Panc1 (cell line): ENCODE data around the gene BRAT1. TPM values are rescaled to one million over a fixed set of nuclear protein-coding genes. Genes with fewer than 3 reads are reported as not detected.

Experiments
- ATAC-seq: fragments of 200-7000 bp; cut with Tn5 transposase; 2 replicates; pipeline ENCODE4 v1.9.1; 2020; ENCODE audit warnings: mild to moderate bottlenecking, moderate library complexity
- BruUV-seq: library from RNA; stranded (reverse); fragments of 400-500 nt; replicated peaks from 2 replicates; lab custom pipeline; 2021; lab: Mats Ljungman, UMichigan
- CTCF ChIA-PET: fragments of 300-600 bp; sonication (Branson Sonifier 250); formaldehyde crosslinking; loops from one replicate; lab custom pipeline; 2022; ENCODE audit warnings: antibody characterized with exemption; lab: Charles Lee
- POLR2A ChIA-PET: fragments of 300-600 bp; sonication (Branson Sonifier 250); formaldehyde crosslinking; loops from one replicate; lab custom pipeline; 2022; ENCODE audit warnings: antibody characterized with exemption; lab: Charles Lee
- DNase-seq: peaks from one replicate; pipeline ENCODE4 v3.0.0-alpha.2; 2010; ENCODE audit warnings: low read depth, low spot score
- H3K27ac ChIP-seq: 2 replicates; pipeline ENCODE4 v1.5.1; 2011; ENCODE audit warnings: mild to moderate bottlenecking, low read length, inconsistent platforms
- H3K27me3 ChIP-seq: fragments of 200-500 bp; sonication (Bioruptor generic); 2 replicates; pipeline ENCODE4 v1.6.0; 2014; ENCODE audit warnings: low read length, inconsistent platforms; ENCODE audit not compliant: control insufficient read depth, insufficient read depth
- H3K36me3 ChIP-seq: fragments of 200-500 bp; sonication (Bioruptor generic); 2 replicates; pipeline ENCODE4 v1.5.1; 2014; ENCODE audit warnings: inconsistent platforms, mild to moderate bottlenecking, low read length, moderate library complexity; ENCODE audit not compliant: control insufficient read depth, insufficient read depth
- H3K4me1 ChIP-seq: 2 replicates; pipeline ENCODE4 v1.5.1; 2011; ENCODE audit warnings: inconsistent platforms, mild to moderate bottlenecking, low read length, moderate library complexity; ENCODE audit not compliant: control insufficient read depth, insufficient read depth
- H3K4me3 ChIP-seq, 2 experiments: 2 replicates each; pipeline ENCODE4 v1.5.1; 2011 to 2012; ENCODE audit warnings: low read depth in 2 of 2, low read length in 2 of 2, mild to moderate bottlenecking in 2 of 2, inconsistent platforms in 1 of 2, moderate library complexity in 1 of 2
- H3K9me3 ChIP-seq: fragments of 200-500 bp; sonication (Bioruptor generic); 2 replicates; pipeline ENCODE4 v1.5.1; 2014; ENCODE audit warnings: low read depth, mild to moderate bottlenecking, inconsistent platforms, low read length, moderate library complexity; ENCODE audit not compliant: control insufficient read depth, insufficient read depth
- POLR2AphosphoS5 ChIP-seq: IDR thresholded peaks from 2 replicates; pipeline ENCODE4 v1.6.1; 2012; ENCODE audit warnings: mild to moderate bottlenecking, low read depth, low read length, moderate library complexity
- REST ChIP-seq, 2 experiments: IDR thresholded peaks; 2 replicates each; pipeline ENCODE4 v1.6.1; 2011 to 2012; ENCODE audit warnings: low read depth in 2 of 2, control low read depth in 1 of 2, low read length in 1 of 2, mild to moderate bottlenecking in 1 of 2, moderate library complexity in 1 of 2; ENCODE audit not compliant: insufficient read depth in 1 of 2
- SIN3A ChIP-seq: IDR thresholded peaks from 2 replicates; pipeline ENCODE4 v1.6.1; 2012; ENCODE audit warnings: low read depth, mild to moderate bottlenecking, low read length, moderate library complexity, borderline replicate concordance; ENCODE audit not compliant: insufficient read depth
- TCF7L2 ChIP-seq: IDR thresholded peaks from 2 replicates; pipeline ENCODE4 v1.6.1; 2011; ENCODE audit warnings: mild to moderate bottlenecking, low read depth, low read length, inconsistent platforms
- in situ Hi-C: cut with HindIII; loops from 2 replicates; pipeline ENCODE4 v1.10.0; 2016; ENCODE audit warnings: low sequenced_read_pairs, low pct_unique_long_range_greater_than_20kb
- intact Hi-C: fragments of 100-400 bp; cut with micrococcal nuclease; formaldehyde crosslinking; loops from one replicate; pipeline ENCODE4 v1.10.0; 2022; ENCODE audit not compliant: unreplicated experiment
- total RNA-seq: library from RNA; stranded (reverse); gene quantifications from one replicate; pipeline ENCODE4 v1.2.1, GENCODE V29; 2021; ENCODE audit not compliant: unreplicated experiment
- TF ChIP-seq, protein P1 (sequence below): fragments of 450-650 bp; IDR thresholded peaks from 2 replicates; pipeline ENCODE4 v1.5.1; 2017; ENCODE audit warnings: mild to moderate bottlenecking

BRAT1 gene
- total RNA-seq, 1 experiment from 2014 or later: 76.9 TPM

DNA sequence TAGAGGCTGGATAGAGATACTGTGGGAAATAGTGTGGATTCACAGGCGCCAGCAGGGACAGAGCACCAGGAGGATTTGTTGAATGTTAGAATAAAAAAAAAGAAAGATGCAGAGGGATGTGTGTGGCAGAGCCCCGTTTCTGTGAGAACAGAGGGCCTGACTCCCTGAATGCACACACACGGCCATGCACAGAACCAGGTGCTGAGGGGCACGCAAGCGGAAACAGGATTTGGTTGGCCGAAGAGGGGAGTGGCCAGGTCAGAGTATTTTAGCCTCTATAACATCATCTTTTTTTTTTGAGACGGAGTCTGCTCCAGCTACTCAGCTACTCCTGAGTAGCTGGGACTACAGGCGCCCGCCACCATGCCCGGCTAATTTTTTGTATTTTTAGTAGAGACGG is 25.3 kb upstream of the BRAT1 start:
- ChIA-PET POLR2A (no interaction called here), CTCF (no interaction called here)
- TF ChIP-seq, protein P1, sequence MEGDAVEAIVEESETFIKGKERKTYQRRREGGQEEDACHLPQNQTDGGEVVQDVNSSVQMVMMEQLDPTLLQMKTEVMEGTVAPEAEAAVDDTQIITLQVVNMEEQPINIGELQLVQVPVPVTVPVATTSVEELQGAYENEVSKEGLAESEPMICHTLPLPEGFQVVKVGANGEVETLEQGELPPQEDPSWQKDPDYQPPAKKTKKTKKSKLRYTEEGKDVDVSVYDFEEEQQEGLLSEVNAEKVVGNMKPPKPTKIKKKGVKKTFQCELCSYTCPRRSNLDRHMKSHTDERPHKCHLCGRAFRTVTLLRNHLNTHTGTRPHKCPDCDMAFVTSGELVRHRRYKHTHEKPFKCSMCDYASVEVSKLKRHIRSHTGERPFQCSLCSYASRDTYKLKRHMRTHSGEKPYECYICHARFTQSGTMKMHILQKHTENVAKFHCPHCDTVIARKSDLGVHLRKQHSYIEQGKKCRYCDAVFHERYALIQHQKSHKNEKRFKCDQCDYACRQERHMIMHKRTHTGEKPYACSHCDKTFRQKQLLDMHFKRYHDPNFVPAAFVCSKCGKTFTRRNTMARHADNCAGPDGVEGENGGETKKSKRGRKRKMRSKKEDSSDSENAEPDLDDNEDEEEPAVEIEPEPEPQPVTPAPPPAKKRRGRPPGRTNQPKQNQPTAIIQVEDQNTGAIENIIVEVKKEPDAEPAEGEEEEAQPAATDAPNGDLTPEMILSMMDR: no peak
- TF ChIP-seq SIN3A (no peak), REST (IDR thresholded peaks at IDR 0.05; ENCODE audit: insufficient read depth in 1 of 2, low read depth in 2 of 2, low read length in 1 of 2) (no peak), TCF7L2 (no peak), POLR2AphosphoS5 (no peak)
- no peaks in the 10 kb centered on the region; the same call in 1 of the 2 replicates for H3K36me3 ChIP-seq
- intact Hi-C loops (no loop called here), in situ Hi-C loops (no loop called here)
- no peaks in the 10 kb centered on the region for H3K9me3 ChIP-seq
- H3K27ac ChIP-seq: no peak overlapping the region
- H3K4me1 ChIP-seq: no peaks in the 10 kb centered on the region
- BruUV-seq: no TSS peak
- no peak for ATAC-seq
- no peak for DNase-seq
- H3K27me3 ChIP-seq: no peaks in the 10 kb centered on the region
- H3K4me3 ChIP-seq: no peak overlapping the region

DNA sequence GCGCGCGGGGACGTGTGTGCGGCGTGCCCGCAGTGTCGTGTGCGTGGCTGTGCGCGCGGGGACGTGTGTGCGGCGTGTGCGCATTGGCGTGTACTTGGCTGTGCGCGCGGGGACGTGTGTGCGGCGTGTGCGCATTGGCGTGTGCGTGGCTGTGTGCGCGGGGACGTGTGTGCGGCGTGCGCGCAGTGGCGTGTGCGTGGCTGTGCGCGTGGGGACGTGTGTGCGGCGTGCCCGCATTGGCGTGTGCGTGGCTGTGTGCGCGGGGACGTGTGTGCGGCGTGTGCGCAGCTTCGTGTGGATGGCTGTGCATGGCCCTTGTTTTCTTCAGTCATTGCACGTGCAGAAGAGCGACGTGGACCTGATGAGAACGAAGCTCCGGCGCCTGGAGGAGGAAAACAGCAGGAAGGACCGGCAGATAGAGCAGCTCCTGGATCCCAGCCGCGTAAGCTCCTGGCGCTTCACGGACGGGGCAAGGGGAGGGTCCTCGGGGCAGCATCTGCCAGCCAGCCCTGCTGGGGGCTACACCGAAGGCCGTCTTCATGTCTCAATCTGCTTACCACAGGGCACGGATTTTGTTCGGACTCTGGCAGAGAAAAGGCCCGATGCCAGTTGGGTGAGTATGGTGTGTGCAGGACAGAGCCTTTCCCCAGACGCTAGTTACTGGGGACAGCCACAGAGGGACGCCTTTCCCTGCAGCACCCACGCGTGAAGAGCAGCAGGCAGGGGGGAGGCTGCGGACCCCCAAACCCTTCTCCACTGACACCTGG is 22.8 kb upstream of the BRAT1 start:
- CTCF ChIA-PET: interaction anchor here (0.7 kb wide), 1 partner anchor 129 kb away, joined by 3 read pairs; no protein-coding TSS in a partner anchor
- DNase-seq: no peak
- no peaks in the 10 kb centered on the region for H3K9me3 ChIP-seq
- H3K27me3 ChIP-seq: no peaks in the 10 kb centered on the region
- intact Hi-C loops (no loop called here), in situ Hi-C loops (no loop called here)
- no TSS peak for BruUV-seq
- no peak for TF ChIP-seq REST (IDR thresholded peaks at IDR 0.05; ENCODE audit: insufficient read depth in 1 of 2, low read depth in 2 of 2, low read length in 1 of 2)
- TF ChIP-seq SIN3A: no peak
- TF ChIP-seq POLR2AphosphoS5: no peak
- TF ChIP-seq, protein P1: no peak
- TF ChIP-seq TCF7L2: no peak
- no peaks in the 10 kb centered on the region; the same call in 1 of the 2 replicates for H3K36me3 ChIP-seq
- no peaks in the 10 kb centered on the region for H3K4me1 ChIP-seq
- POLR2A ChIA-PET: no interaction called here
- no peak overlapping the region for H3K27ac ChIP-seq
- no peak for ATAC-seq
- no peak overlapping the region for H3K4me3 ChIP-seq
